Kidney (tissue), 14 donors: Measurements from ENCODE around the gene TBC1D2. TPM values are rescaled to one million over a fixed set of nuclear protein-coding genes. Genes with fewer than 3 reads are reported as not detected.

Experiments
- DNase-seq, 5 donors: peaks; one replicate each; pipeline ENCODE4 v3.0.0-alpha.2; 2013 to 2020
- FAIRE-seq: peaks from 2 replicates; lab custom pipeline; 2012; peaks lifted over from hg19 to GRCh38; lab: Jason Lieb, UNC
- H3K27ac ChIP-seq, 2 donors: one replicate each; pipeline ENCODE4 v1.7.0; 2013; ENCODE audit warnings: low read depth in 2 of 2, low read length in 2 of 2, inconsistent platforms in 1 of 2
- H3K27me3 ChIP-seq: one replicate; pipeline ENCODE4 v1.7.1; 2013; ENCODE audit warnings: low read length, inconsistent platforms; ENCODE audit not compliant: control insufficient read depth, insufficient read depth
- H3K36me3 ChIP-seq, 3 donors: one replicate each; pipeline versions ENCODE4 v1.7.0 to v1.7.1; 2013; ENCODE audit warnings: low read length in 3 of 3, control low read depth in 1 of 3, inconsistent platforms in 1 of 3; ENCODE audit not compliant: insufficient read depth in 3 of 3, control insufficient read depth in 2 of 3
- H3K4me1 ChIP-seq, 3 donors: one replicate each; pipeline versions ENCODE4 v1.7.0 to v1.7.1; 2013; ENCODE audit warnings: low read length in 3 of 3, inconsistent platforms in 1 of 3, low read depth in 1 of 3; ENCODE audit not compliant: control insufficient read depth in 2 of 3, insufficient read depth in 2 of 3
- H3K4me3 ChIP-seq, 3 donors: one replicate each; pipeline versions ENCODE4 v1.7.0 to v1.8.1; 2013; ENCODE audit warnings: low read length in 3 of 3, control low read depth in 1 of 3, inconsistent platforms in 1 of 3
- H3K9ac ChIP-seq, 3 donors: one replicate each; pipeline versions ENCODE4 v1.7.0 to v1.7.1; 2013; ENCODE audit warnings: low read length in 3 of 3, control low read depth in 1 of 3, inconsistent platforms in 1 of 3
- H3K9me3 ChIP-seq, 3 donors: one replicate each; pipeline versions ENCODE4 v1.7.0 to v1.7.1; 2013; ENCODE audit warnings: low read length in 3 of 3, control low read depth in 1 of 3, inconsistent platforms in 1 of 3; ENCODE audit not compliant: control insufficient read depth in 2 of 3, insufficient read depth in 1 of 3
- intact Hi-C: fragments of 100-400 bp; cut with DNase I; formaldehyde crosslinking; loops from one replicate; pipeline ENCODE4 v1.11.1; 2022
- polyA plus RNA-seq: library from polyadenylated mRNA; stranded (reverse); fragments of 350-450 nt; fragmentation: Illumina TruSeq; extraction: RNeasy Lipid Tissue Mini Kit (QIAGEN cat#74804); gene quantifications from one replicate; pipeline ENCODE4 v1.2.3, GENCODE V29; 2014; ENCODE audit warnings: low read depth, low replicate concordance; ENCODE audit not compliant: insufficient read depth
- total RNA-seq: library from RNA; stranded (reverse); fragmentation: NEBNext Ultra II Directional; extraction: Animal tissue kit (Norgen Biotek cat#: 25700); gene quantifications from one replicate; pipeline ENCODE4 v1.2.1, GENCODE V29; 2021
- TF ChIP-seq, protein P1 (sequence below): IDR thresholded peaks from 3 replicates; pipeline ENCODE4 v1.5.1; 2012; ENCODE audit warnings: mild to moderate bottlenecking, moderate library complexity, borderline replicate concordance; ENCODE audit not compliant: insufficient read depth; ENCODE audit errors: extremely low read depth
- donor health status: control.
- donor health status: control.
- donor health status: control.
- donor health status: control.
- donor health status: control.
- donor health status: DM: yes; HTN: yes; CAD: no.
- donor health status: Normal renal cell carcinoma (clear cell type).

Gene TBC1D2
- total and polyA plus RNA-seq, 2 donors from 2014 or later: 7.7 to 19.6 TPM

DNA sequence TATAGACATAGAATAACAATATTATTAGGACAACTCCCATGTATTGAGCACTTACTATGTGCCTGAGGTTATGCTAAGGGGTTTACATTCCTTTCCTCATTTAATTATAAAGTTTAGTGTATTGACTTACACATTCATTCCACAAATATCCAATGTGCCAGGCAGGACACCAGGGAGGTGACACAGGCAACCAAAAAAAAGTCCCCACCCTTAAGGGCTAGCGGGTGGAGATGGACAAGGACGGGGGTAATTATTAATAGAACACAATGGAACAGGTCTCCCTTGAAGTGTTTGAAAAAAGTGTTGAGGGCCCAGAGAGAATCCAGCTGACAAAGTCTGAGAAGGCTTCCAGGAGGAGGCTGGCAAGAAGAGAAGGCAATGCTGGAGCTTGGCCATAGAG, 5.7 kb downstream of the TBC1D2 start:
- no peak overlapping the region for H3K27ac ChIP-seq
- no peak for FAIRE-seq
- H3K27me3 ChIP-seq: no peaks in the 10 kb centered on the region
- TF ChIP-seq, protein P1, sequence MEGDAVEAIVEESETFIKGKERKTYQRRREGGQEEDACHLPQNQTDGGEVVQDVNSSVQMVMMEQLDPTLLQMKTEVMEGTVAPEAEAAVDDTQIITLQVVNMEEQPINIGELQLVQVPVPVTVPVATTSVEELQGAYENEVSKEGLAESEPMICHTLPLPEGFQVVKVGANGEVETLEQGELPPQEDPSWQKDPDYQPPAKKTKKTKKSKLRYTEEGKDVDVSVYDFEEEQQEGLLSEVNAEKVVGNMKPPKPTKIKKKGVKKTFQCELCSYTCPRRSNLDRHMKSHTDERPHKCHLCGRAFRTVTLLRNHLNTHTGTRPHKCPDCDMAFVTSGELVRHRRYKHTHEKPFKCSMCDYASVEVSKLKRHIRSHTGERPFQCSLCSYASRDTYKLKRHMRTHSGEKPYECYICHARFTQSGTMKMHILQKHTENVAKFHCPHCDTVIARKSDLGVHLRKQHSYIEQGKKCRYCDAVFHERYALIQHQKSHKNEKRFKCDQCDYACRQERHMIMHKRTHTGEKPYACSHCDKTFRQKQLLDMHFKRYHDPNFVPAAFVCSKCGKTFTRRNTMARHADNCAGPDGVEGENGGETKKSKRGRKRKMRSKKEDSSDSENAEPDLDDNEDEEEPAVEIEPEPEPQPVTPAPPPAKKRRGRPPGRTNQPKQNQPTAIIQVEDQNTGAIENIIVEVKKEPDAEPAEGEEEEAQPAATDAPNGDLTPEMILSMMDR: no peak
- H3K36me3 ChIP-seq: no peaks in the 10 kb centered on the region
- no peak overlapping the region for H3K9ac ChIP-seq
- H3K9me3 ChIP-seq: no peaks in the 10 kb centered on the region
- no peak overlapping the region for H3K4me3 ChIP-seq
- no peak for DNase-seq
- intact Hi-C loops: no loop called here
- H3K4me1 ChIP-seq: peaks cover 0 to 3% (median 2%) of the 10 kb centered on the region in 3 donors

DNA sequence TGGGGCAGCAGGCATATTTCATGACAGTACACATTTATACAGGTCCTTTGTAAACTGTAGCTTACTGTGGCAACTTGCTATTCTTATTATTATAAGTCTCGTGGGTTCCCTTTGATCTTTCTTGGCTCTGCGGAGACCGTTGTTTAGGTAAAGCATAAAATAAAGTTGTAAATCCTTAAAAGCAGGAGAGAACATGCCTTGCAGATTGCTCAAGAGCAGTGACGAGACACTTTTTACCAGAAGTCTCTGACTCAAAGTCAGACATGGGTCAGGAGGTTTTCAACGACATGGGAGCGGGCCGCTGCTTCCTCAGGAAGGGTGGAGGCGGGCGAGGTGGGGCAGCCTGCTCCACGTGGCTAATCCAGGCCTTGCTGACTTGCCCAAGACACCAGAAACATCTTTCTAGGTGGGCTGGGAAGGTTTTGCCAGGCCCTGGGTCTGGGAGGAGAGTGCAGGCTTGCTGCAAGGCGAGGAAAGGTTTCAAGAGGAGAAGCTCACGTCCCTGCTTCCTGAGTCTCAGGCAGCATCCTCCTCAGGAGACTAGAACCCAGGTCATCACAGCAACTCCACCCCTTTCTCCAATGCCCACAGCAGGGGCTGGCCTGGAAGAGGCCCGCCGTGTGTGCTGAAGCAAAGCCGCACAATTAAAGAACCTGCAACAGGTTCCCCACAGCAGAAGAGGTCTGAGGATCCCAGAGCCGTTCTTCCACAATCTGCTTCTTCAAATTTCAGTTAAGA, 6.5 kb downstream of the TBC1D2 start:
- no peak overlapping the region for H3K4me3 ChIP-seq
- H3K9me3 ChIP-seq: no peaks in the 10 kb centered on the region
- FAIRE-seq (no peak), DNase-seq (peak in 3 of 5 donors; percentile 24 to 91 (median 39))
- peak overlapping the region in 1 of 2 donors; percentile 13 for H3K27ac ChIP-seq
- intact Hi-C loops: no loop called here
- H3K4me1 ChIP-seq: no peaks in the 10 kb centered on the region
- TF ChIP-seq, protein P1: no peak
- no peak overlapping the region for H3K9ac ChIP-seq
- no peaks in the 10 kb centered on the region for H3K36me3 ChIP-seq
- no peaks in the 10 kb centered on the region for H3K27me3 ChIP-seq

DNA sequence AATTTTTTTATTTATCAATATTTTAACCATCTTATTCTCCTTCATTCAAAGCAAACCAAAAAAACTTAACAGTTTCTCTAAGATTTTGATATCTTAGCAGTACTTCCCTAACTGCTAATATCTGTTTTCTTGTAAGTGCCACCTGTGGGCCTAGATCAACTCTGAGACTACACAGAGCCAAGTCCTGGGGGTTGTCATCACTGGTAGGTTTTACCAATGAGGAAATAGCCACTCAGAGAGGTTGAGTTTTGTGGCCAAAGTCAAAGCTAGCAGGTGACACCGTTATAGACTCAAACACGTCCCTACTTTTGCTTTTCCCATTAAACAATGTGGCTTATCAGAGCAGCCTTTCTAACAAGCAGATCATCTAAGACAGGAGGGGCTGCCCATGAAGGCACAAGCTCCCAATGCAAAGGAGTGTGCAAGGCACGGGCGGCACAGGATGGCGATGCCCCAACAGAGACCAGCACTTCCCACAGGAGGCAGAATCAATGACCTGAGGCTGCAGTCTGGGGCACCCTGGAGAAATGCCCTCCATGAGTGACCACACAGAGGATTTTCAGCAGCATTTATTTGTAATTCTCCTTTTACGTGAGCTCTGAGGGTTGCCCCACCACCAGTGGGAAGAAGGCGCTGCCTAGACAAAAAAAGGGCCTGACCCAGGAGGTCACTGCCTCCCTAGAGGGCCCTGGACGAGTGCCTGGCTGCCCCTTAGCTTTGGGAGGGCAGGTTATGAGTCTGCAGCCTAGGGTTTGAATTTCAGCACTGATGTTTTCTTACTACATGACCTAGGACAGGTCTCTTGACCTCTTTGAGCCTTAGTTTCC, 7.4 kb downstream of the TBC1D2 start:
- TF ChIP-seq, protein P1: no peak
- H3K9me3 ChIP-seq: no peaks in the 10 kb centered on the region
- H3K4me3 ChIP-seq: no peak overlapping the region
- intact Hi-C loops: no loop called here
- DNase-seq (no peak), FAIRE-seq (no peak)
- no peaks in the 10 kb centered on the region for H3K36me3 ChIP-seq
- H3K27me3 ChIP-seq: no peaks in the 10 kb centered on the region
- no peaks in the 10 kb centered on the region for H3K4me1 ChIP-seq
- no peak overlapping the region for H3K27ac ChIP-seq
- H3K9ac ChIP-seq: no peak overlapping the region
